ENCODE results near the gene UNC80. TPM values are rescaled to one million over a fixed set of nuclear protein-coding genes. Genes with fewer than 3 reads are reported as not detected.

The UNC80 gene
- polyA plus RNA-seq, 2 of the 4 experiments (the other 2 are of a cell fraction) = not detected

DNA sequence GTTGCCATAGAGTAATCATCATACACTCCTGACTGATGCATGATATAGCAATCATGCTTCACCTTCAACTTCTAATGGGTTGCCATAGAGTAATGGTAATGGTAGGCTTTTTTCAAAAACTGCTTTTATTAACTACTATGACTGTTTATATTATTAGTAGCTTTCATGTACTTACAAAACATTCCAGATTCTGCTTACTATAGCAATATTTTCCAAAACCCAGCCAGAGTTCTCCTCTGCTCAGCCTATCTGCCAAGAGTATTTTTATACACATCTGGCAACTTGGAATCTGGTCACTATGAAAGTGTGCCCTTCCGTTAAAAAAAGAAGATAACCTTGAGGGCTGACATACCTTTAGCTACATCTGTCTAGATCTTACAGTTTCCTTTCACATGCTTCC lies 5.0 kb upstream of the UNC80 start:
- no peak overlapping the region for H3K4me2 ChIP-seq
- ATAC-seq (no peak), FAIRE-seq (no peak), DNase-seq (ENCODE audit: low read depth in 1 of 2, low spot score in 1 of 2) (no peak)
- TF ChIP-seq GATA3 (IDR thresholded peaks at IDR 0.05; ENCODE audit: borderline replicate concordance) = no peak
- TF ChIP-seq MAFK (IDR thresholded peaks at IDR 0.05; ENCODE audit: partially characterized antibody) = peak; percentile 74
- TF ChIP-seq JUNB (IDR thresholded peaks at IDR 0.05) = no peak
- H3K9me3 ChIP-seq = no peaks in the 10 kb centered on the region
- 43% methylated on average over 1 of the region's 1 CpG for WGBS (ENCODE audit: missing lambda C conversion rate)
- CTCF ChIA-PET = no interaction called here
- H3K4me3 ChIP-seq = no peak overlapping the region
- no peaks in the 10 kb centered on the region for H3K4me1 ChIP-seq
- H3K27ac ChIP-seq = no peak overlapping the region
- POLR2A ChIA-PET = no interaction called here

DNA sequence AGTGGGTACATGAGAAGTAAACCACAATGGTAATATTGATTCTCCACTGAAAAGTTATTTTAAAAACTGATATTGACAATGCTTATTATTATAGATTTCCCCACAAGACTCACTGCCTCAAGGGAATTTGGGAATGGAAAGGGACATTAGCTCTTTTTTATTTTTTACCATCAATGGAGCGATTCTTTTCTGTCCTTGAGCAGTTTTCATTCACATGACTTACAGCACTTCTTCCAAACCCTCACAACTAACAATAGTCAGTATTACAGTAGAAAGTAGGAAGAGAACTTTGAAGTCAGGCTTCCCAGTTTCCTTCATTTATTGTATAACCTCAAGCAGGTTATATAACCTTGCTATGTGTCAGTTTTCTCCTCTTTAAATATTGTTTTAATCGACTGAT lies 4.3 kb upstream of the UNC80 start:
- Histone ChIP-seq H3K27ac (no peak overlapping the region), H3K4me2 (no peak overlapping the region), H3K4me3 (no peak overlapping the region), H3K9me3 (no peaks in the 10 kb centered on the region), H3K4me1 (no peaks in the 10 kb centered on the region)
- ATAC-seq (no peak), FAIRE-seq (no peak), DNase-seq (ENCODE audit: low read depth in 1 of 2, low spot score in 1 of 2) (no peak)
- POLR2A ChIA-PET = no interaction called here
- CTCF ChIA-PET = no interaction called here
- WGBS (ENCODE audit: missing lambda C conversion rate) = 0% methylated on average over 2 of the region's 2 CpGs
- TF ChIP-seq, protein P1, sequence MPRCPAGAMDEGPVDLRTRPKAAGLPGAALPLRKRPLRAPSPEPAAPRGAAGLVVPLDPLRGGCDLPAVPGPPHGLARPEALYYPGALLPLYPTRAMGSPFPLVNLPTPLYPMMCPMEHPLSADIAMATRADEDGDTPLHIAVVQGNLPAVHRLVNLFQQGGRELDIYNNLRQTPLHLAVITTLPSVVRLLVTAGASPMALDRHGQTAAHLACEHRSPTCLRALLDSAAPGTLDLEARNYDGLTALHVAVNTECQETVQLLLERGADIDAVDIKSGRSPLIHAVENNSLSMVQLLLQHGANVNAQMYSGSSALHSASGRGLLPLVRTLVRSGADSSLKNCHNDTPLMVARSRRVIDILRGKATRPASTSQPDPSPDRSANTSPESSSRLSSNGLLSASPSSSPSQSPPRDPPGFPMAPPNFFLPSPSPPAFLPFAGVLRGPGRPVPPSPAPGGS (IDR thresholded peaks at IDR 0.05) = no peak
- TF ChIP-seq TFCP2L1 (CRISPR knock-in tag; IDR thresholded peaks at IDR 0.05) (no peak), SREBF2 (IDR thresholded peaks at IDR 0.05) (no peak), HOXA7 (CRISPR knock-in tag; IDR thresholded peaks at IDR 0.05) (no peak), JUN (IDR thresholded peaks at IDR 0.05) (no peak)
- TF ChIP-seq, protein P2, sequence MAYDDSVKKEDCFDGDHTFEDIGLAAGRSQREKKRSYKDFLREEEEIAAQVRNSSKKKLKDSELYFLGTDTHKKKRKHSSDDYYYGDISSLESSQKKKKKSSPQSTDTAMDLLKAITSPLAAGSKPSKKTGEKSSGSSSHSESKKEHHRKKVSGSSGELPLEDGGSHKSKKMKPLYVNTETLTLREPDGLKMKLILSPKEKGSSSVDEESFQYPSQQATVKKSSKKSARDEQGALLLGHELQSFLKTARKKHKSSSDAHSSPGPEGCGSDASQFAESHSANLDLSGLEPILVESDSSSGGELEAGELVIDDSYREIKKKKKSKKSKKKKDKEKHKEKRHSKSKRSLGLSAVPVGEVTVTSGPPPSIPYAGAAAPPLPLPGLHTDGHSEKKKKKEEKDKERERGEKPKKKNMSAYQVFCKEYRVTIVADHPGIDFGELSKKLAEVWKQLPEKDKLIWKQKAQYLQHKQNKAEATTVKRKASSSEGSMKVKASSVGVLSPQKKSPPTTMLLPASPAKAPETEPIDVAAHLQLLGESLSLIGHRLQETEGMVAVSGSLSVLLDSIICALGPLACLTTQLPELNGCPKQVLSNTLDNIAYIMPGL (CRISPR knock-in tag; IDR thresholded peaks at IDR 0.05; ENCODE audit: borderline replicate concordance) = no peak

DNA sequence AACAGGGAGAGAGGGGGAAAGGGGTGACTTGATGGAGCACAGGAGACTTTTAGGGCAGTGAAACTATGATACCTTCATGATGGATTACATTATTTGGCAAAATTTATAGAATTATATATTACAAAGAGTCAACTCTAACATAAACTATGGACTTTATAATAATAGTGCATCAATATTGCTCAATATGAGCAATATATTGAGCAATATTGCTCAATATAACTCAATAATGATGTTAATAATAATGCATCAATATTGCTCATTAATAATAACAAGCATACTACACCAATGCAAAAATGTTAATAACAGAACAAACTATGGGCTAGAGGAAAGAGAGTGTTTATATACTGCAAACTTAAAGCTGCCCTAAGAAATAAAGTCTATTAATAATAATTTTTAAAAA lies 3.1 kb upstream of the UNC80 start:
- Histone ChIP-seq H3K4me2 (no peak overlapping the region), H3K4me3 (no peak overlapping the region), H3K27ac (no peak overlapping the region), H3K9me3 (no peaks in the 10 kb centered on the region), H3K4me1 (no peaks in the 10 kb centered on the region)
- TF ChIP-seq CEBPB (IDR thresholded peaks at IDR 0.05) (peak in 1 of 2 experiments; percentile 51; a peak in 1 of 4 replicates), HDAC2 (IDR thresholded peaks at IDR 0.05) (no peak)
- ATAC-seq (no peak), DNase-seq (ENCODE audit: low read depth in 1 of 2, low spot score in 1 of 2) (no peak), FAIRE-seq (no peak)
- POLR2A ChIA-PET = no interaction called here
- CTCF ChIA-PET = no interaction called here

DNA sequence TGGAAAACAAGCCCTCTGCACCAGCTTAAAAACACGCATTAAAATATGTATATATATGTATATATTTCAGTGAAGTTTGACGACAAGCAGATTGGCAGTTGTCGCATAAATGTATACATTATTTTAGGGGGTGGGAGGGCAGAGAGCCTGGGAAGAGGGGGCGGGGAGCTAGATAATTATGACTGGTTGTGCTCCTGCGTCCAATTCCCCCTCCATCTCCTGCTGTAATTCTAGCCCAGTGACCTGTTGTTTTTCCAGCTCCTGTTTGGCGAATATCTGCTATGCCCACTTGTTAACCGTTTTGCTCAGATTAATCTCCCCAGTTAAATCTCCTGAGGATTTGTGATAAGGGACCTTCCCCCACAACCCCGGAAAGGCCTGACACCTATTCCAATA lies 656 bp downstream of the UNC80 start:
- H3K4me3 ChIP-seq = peak overlapping the region; percentile 33; the same call in 2 of the 3 replicates
- WGBS (ENCODE audit: missing lambda C conversion rate) = 8% methylated on average over 8 of the region's 8 CpGs
- no peak for ATAC-seq

More for the DNA sequence above, 656 bp downstream of the UNC80 start:
- H3K9me3 ChIP-seq = no peaks in the 10 kb centered on the region
- H3K4me1 ChIP-seq = no peaks in the 10 kb centered on the region
- H3K27ac ChIP-seq = no peak overlapping the region
- FAIRE-seq (no peak), DNase-seq (ENCODE audit: low read depth in 1 of 2, low spot score in 1 of 2) (no peak)
- POLR2A ChIA-PET = no interaction called here
- CTCF ChIA-PET = no interaction called here
- H3K4me2 ChIP-seq = peak overlapping the region; percentile 82
- TF ChIP-seq KDM5A (IDR thresholded peaks at IDR 0.05) = no peak
- TF ChIP-seq HOXB13 (CRISPR knock-in tag; IDR thresholded peaks at IDR 0.05; ENCODE audit: low read depth) = no peak
- TF ChIP-seq TFCP2L1 (CRISPR knock-in tag; IDR thresholded peaks at IDR 0.05) = no peak
- TF ChIP-seq RCOR1 (IDR thresholded peaks at IDR 0.05; ENCODE audit: low read depth, low read length) = no peak
- TF ChIP-seq ESRRA (IDR thresholded peaks at IDR 0.05; ENCODE audit: borderline replicate concordance, low read length) = no peak
- TF ChIP-seq, protein P3, sequence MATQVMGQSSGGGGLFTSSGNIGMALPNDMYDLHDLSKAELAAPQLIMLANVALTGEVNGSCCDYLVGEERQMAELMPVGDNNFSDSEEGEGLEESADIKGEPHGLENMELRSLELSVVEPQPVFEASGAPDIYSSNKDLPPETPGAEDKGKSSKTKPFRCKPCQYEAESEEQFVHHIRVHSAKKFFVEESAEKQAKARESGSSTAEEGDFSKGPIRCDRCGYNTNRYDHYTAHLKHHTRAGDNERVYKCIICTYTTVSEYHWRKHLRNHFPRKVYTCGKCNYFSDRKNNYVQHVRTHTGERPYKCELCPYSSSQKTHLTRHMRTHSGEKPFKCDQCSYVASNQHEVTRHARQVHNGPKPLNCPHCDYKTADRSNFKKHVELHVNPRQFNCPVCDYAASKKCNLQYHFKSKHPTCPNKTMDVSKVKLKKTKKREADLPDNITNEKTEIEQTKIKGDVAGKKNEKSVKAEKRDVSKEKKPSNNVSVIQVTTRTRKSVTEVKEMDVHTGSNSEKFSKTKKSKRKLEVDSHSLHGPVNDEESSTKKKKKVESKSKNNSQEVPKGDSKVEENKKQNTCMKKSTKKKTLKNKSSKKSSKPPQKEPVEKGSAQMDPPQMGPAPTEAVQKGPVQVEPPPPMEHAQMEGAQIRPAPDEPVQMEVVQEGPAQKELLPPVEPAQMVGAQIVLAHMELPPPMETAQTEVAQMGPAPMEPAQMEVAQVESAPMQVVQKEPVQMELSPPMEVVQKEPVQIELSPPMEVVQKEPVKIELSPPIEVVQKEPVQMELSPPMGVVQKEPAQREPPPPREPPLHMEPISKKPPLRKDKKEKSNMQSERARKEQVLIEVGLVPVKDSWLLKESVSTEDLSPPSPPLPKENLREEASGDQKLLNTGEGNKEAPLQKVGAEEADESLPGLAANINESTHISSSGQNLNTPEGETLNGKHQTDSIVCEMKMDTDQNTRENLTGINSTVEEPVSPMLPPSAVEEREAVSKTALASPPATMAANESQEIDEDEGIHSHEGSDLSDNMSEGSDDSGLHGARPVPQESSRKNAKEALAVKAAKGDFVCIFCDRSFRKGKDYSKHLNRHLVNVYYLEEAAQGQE (IDR thresholded peaks at IDR 0.05) = no peak
- TF ChIP-seq PHF8 (IDR thresholded peaks at IDR 0.05; ENCODE audit: borderline replicate concordance, low read depth) = no peak
- TF ChIP-seq, protein P4, sequence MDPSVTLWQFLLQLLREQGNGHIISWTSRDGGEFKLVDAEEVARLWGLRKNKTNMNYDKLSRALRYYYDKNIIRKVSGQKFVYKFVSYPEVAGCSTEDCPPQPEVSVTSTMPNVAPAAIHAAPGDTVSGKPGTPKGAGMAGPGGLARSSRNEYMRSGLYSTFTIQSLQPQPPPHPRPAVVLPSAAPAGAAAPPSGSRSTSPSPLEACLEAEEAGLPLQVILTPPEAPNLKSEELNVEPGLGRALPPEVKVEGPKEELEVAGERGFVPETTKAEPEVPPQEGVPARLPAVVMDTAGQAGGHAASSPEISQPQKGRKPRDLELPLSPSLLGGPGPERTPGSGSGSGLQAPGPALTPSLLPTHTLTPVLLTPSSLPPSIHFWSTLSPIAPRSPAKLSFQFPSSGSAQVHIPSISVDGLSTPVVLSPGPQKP (IDR thresholded peaks at IDR 0.05; ENCODE audit: low read depth, low read length) = no peak
- TF ChIP-seq, protein P5, sequence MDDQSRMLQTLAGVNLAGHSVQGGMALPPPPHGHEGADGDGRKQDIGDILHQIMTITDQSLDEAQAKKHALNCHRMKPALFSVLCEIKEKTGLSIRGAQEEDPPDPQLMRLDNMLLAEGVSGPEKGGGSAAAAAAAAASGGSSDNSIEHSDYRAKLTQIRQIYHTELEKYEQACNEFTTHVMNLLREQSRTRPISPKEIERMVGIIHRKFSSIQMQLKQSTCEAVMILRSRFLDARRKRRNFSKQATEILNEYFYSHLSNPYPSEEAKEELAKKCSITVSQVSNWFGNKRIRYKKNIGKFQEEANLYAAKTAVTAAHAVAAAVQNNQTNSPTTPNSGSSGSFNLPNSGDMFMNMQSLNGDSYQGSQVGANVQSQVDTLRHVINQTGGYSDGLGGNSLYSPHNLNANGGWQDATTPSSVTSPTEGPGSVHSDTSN (IDR thresholded peaks at IDR 0.05) = no peak
